ENCODE data around the gene PHTF1. TPM values are rescaled to one million over a fixed set of nuclear protein-coding genes. Genes with fewer than 3 reads are reported as not detected.

PHTF1 gene
- total and polyA plus RNA-seq, 2 of the 4 experiments (the other 2 are of a cell fraction), result 9.6 to 13.3 TPM

DNA sequence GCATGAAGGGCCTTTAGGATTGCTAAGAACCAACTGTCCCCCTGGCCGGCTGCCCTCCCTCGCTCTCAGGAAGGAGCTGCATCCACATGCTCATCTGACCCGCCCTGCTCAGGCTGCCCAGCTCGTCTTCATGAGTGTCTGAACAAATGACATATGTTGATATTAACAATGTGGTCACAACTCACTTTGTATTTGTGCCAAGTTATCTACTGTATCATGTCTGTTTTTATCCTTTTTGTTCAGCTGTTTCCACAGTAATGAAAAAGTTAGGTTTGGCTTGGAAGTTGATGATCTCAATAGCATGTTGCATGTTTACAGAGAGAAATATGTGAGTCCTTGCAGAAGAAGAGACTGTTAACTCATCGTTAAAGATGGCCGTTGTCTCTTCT is 75.1 kb downstream of the PHTF1 start:
- Histone ChIP-seq H2BK5ac (ENCODE audit: low read depth, low read length, poor library complexity, severe bottlenecking) (peak overlapping the region; percentile 60), H2BK20ac (ENCODE audit: low read depth, low read length) (no peak overlapping the region), H3K9ac (ENCODE audit: low read depth, low read length) (no peak overlapping the region), H3K9me1 (ENCODE audit: insufficient read depth, low read length) (0 out of 2 replicates have a peak, but pooled peaks cover 2% of the 10 kb centered on the region), H4K5ac (ENCODE audit: low read depth, low read length) (no peak overlapping the region), H2AFZ (replicated peaks; ENCODE audit: low read length, poor library complexity) (peak overlapping the region; percentile 40), H3K79me1 (ENCODE audit: low read depth in 1 of 2, low read length in 2 of 2) (no peaks in the 10 kb centered on the region), H2BK15ac (ENCODE audit: low read depth, low read length) (no peak overlapping the region), H3K23ac (ENCODE audit: low read depth, low read length) (no peak overlapping the region), H3K27ac (ENCODE audit: insufficient read depth, low read length) (peak overlapping the region; percentile 44; the same call in 1 of the 2 replicates), H3K4me1 (ENCODE audit: control insufficient read depth, insufficient read depth, low read length) (no peaks in the 10 kb centered on the region), H3K9me3 (ENCODE audit: control insufficient read depth, insufficient read depth, low read length) (no peaks in the 10 kb centered on the region), H2BK120ac (ENCODE audit: low read depth, low read length) (no peak overlapping the region), H4K20me1 (ENCODE audit: insufficient read depth, low read length) (no peaks in the 10 kb centered on the region), H4K8ac (ENCODE audit: low read depth in 2 of 2, low read length in 2 of 2) (0 out of 4 replicates have a peak overlapping the region, but pooled peaks of 1 of the 2 experiments have one; percentile 3), H3K4ac (ENCODE audit: low read depth, low read length) (no peak overlapping the region), H3K14ac (replicated peaks; ENCODE audit: low read depth, low read length) (0 out of 2 replicates have a peak overlapping the region, but pooled peaks have one; percentile 10), H3K4me2 (ENCODE audit: low read depth, low read length) (peak overlapping the region; percentile 33), H4K91ac (ENCODE audit: insufficient read depth, low read depth, low read length) (no peak overlapping the region), H3K36me3 (ENCODE audit: control insufficient read depth, insufficient read depth, low read length) (0 out of 2 replicates have a peak, but pooled peaks cover 2% of the 10 kb centered on the region), H3K56ac (ENCODE audit: extremely low read depth, insufficient read depth, low read length) (no peak overlapping the region), H2AK5ac (ENCODE audit: low read depth, low read length) (no peak overlapping the region), H3K27me3 (ENCODE audit: control insufficient read depth, insufficient read depth, low read length) (no peaks in the 10 kb centered on the region), H2AK9ac (replicated peaks; ENCODE audit: low read depth, low read length, poor library complexity) (no peak overlapping the region), H3K18ac (ENCODE audit: low read depth, low read length) (no peak overlapping the region), H3K4me3 (ENCODE audit: insufficient read depth, low read depth, low read length) (no peak overlapping the region)
- no CpG with 5 or more reads among the region's 6 CpGs for WGBS, 2 experiments (ENCODE audit: extremely low coverage in 2 of 2, insufficient read length in 1 of 2)
- ATAC-seq (ENCODE audit: low read depth), result peak; percentile 78
- CTCF ChIA-PET, result interaction anchor here (2.6 kb wide), 1 partner anchor 543 kb away, joined by 8 read pairs; no protein-coding TSS in a partner anchor
- intact Hi-C loops (cut with micrococcal nuclease), result no loop called here
- in situ Hi-C loops (cut with MboI; ENCODE audit: low sequenced_read_pairs), result loop anchor here (25.0 kb wide), 1 partner anchor 972 kb away; the partner anchor contains the start of genes PPM1J and RHOC
- TF ChIP-seq BHLHE40 (IDR thresholded peaks at IDR 0.05; ENCODE audit: low read depth, low read length), result no peak
- 0 out of 2 replicates have a peak, but pooled peaks have one; percentile 14 for TF ChIP-seq MXI1 (IDR thresholded peaks at IDR 0.05; ENCODE audit: borderline replicate concordance, low read depth, low read length)
- peak; percentile 82 for DNase-seq
- POLR2A ChIA-PET (ENCODE audit: unreplicated experiment), result interaction anchor here (0.6 kb wide), 1 partner anchor 111 kb away, joined by 3 read pairs; no protein-coding TSS in a partner anchor
- BruUV-seq (replicated peaks), result no TSS peak
- dilution Hi-C loops (cut with HindIII; ENCODE audit: low sequenced_read_pairs, unreplicated experiment), result no loop called here
